Measurements from ENCODE around the gene IFT22.
A peak's percentile ranks its signal among the peaks of the same experiment; 100 is the strongest.
"Not testable (repeated sequence)": the region's sequence is repeated elsewhere in the genome, so short reads cannot be mapped to it uniquely, and the experiment has no call there.

Gene IFT22

GRCh38 chr7:101321491-101322401 is at the start of gene IFT22:
Gene IFT22 (minus strand): TSS chr7:101321812. CDS start chr7:101321709, 103 bp downstream.
- peak; percentile 31 to 91 (median 76) for DNase-seq

GRCh38 chr7:101370836-101371235 is 49.2 kb upstream of the IFT22 start:
- no peak for DNase-seq

DNA sequence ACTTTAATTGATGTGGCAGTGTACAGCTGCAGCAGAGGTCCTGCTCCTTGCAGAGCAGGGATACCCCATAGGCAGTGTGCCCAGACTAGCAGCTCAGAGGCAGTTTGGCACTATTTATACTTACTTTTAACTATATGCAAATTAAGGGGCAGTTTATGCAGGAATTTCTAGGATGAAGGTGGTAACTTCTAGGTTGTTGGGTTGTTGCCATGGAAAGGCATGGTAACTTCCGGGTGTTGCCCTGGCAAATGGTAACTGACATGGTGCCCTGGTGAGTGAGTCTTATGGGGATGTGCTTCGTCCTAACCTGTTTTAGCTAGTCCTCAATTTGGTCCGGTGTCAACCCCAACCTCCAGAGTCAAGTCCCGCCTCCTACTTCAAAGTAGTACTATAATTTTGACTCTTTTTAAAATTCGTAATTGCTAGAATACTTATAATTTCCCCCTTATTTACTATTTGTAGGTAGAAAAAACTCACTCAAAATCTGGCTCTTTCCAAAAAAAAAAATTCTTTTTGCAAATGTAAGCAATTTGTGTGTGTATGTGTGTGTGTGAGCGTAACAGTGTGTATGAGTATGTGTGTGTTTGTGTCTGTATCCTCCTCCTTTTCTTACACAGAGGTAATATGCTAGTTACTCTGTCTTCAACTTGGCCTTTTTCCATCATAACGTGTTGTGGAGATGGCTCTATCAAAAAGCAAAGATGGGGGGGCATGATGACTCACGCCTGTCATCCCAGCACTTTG is 47.0 kb upstream of the IFT22 start:
- no peak for DNase-seq

DNA sequence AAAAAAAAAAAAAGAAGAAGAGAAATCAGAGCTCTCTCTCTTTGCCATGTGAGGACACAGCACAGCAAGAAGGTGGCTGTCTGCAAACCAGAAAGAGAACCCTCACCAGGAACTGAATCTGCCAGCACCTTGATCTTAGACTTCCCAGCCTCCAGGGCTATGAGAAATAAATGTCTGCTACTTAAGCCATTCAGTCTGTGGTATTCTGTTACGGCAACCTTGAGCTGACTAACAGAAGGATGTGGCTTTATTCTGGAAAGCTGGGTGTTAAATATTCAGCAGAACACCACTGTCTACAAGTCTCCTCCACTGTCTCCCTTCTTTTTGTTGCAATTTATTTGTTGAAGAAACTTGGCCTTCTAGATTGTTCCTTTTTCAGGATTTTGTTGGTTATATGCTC is 46.1 kb upstream of the IFT22 start:
- no peak for DNase-seq

GRCh38 chr7:101365956-101366355 is 44.3 kb upstream of the IFT22 start:
- DNase-seq, result peak in 15 of 56 donors; percentile 1 to 56 (median 11)

- DNase-seq, result peak in 40 of 56 donors; percentile 1 to 69 (median 26)
Observed at GRCh38 chr7:101363734-101364374, 42.2 kb upstream of the IFT22 start.

DNA sequence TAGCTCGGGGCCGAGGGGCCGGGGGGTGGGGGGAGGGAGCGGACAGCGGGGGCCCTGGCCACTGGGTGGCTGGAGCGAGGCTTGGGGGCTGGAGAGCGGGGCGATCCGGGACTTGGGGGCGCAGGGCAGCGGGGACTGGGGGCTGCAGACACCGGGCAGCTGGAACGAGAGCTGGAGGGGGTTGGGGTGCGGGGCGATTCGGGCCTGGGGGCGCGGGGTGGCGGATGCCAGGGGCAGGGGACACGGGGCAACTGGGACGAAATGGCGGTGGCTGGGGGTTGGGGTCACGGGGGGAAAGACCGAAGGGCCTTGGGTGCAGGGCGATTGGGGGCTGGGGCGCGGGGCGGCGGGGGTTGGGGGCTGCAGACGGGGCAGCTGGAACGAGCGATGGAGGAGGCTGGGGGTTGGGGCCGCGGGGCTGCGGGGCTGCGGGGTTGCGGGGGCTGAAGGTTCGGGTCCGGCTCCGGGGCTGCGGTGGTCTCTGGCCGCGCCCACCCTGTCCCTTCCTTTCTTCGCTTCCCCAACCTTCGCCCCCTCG is 41.7 kb upstream of the IFT22 start:
- no peak for DNase-seq

DNA sequence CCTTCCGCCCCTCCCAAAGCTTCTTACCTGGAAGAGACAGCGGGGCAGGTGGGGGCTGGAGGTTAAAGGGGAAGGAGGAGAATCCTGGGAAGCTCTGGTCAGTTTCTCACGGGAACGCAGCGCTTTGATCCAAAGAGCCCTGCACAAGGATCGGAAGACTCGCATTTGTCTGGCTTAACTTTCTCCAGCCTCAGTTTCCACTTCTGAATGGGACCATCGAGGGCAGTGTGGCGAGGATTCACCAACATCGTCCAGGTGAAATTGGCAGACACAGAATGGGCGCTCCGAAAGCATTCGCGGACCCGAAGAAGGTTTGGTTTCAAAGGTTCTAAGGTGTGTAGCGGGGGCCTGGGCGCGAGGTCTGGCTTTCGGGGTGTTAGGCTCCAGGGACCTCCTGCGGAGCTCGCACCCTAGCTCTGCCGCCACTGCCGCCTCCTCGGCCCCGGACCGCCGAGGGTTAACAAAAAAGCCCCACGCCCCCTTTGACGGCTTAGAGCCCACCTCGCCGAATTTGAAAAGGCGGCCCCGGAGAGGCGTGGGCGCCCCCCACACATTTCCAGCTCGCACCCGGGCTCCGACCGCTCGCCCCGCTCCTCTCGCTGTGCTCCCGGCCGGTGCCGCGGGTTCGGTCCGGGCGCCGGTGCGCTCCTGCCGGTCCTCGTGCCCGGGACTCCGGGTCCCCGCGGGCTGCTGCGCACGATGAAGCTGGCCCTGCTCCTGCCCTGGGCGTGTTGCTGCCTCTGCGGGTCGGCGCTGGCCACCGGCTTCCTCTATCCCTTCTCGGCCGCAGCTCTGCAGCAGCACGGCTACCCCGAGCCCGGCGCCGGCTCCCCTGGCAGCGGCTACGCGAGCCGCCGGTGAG is 41.0 kb upstream of the IFT22 start, which contains the start of gene COL26A1:
TSS of gene COL26A1 (plus strand) at position 542 of the 862 bp plus-strand sequence. CDS start at position 700, 158 bp downstream.
- DNase-seq, result peak in 10 of 56 donors; percentile 2 to 36 (median 6)

DNA sequence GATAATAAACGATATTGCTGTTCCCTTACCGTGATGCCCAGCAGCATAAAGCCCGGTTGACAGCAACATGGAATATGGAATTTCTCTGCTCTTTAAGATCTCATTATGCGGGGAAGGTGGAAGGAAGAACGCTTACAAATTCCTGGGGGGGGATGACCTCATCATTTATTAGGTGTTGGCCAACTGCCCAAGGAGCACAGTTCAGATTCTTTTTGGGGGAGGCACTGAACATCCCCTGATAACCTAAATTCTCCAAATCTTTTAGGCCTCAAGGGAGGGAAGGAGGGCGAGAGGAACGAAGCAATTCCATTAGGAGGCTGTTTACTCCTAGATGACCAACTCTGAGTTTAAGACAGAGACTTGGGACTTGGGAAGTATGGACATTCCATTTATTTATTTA is 35.8 kb upstream of the IFT22 start:
- DNase-seq, result no peak

GRCh38 chr7:101352920-101353308 is 31.3 kb upstream of the IFT22 start:
- DNase-seq, result no peak

- not testable (repeated sequence) for DNase-seq
Observed at GRCh38 chr7:101349300-101349699, 27.7 kb upstream of the IFT22 start.

DNA sequence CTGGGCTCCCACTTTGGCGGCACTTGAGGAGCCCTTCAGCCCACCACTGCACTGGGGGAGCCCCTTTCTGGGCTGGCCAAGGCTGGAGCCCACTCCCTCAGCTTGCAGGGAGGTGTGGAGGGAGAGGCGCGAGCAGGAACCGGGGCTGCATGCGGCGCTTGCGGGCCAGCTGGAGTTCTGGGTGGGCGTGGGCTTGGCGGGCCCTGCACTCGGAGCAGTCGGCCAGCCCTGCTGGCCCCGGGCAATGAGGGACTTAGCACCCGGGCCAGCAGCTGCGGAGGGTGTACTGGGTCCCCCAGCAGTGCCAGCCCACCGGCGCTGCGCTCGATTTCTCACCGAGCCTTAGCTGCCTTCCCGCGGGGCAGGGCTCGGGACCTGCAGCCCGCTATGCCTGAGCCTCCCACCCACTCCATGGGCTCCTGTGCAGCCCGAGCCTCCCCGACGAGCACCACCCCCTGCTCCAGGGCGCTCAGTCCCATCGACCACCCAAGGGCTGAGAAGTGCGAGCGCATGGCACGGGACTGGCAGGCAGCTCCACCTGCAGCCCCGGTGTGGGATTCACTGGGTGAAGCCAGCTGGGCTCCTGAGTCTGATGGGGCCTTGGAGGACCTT is 26.9 kb upstream of the IFT22 start:
- DNase-seq, result not testable (repeated sequence)

GRCh38 chr7:101347477-101347876 is 25.9 kb upstream of the IFT22 start:
- no peak for DNase-seq

GRCh38 chr7:101342892-101343291 is 21.3 kb upstream of the IFT22 start:
- no peak for DNase-seq

GRCh38 chr7:101340379-101340778 is 18.8 kb upstream of the IFT22 start:
- DNase-seq, result no peak

- DNase-seq, result no peak
Observed at GRCh38 chr7:101333912-101334311, 12.3 kb upstream of the IFT22 start.

- no peak for DNase-seq
Observed at GRCh38 chr7:101332026-101332425, 10.4 kb upstream of the IFT22 start.

DNA sequence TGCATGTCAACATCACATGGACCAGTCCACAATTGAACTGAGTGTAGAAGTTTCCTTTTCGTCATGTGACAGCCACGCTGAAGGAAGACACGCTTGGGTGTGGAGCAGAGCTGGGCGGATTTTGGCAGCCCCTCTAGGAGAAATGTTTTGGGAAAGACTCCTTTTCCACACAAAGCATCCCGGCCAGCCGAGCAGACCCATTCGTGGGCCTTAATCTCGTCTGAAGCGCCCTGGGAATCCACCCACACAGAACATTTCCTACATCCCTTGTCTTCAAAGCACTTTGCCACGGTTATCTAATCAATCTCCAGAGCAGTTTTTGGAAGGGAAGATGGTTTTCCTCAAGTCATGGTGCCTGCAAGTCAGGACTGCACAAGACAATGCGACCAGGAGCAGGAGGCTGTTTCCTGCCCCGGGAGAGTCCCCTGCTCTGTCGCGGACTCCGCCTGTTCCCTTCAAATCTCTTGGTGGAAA is 8.4 kb upstream of the IFT22 start:
- no peak for DNase-seq

DNA sequence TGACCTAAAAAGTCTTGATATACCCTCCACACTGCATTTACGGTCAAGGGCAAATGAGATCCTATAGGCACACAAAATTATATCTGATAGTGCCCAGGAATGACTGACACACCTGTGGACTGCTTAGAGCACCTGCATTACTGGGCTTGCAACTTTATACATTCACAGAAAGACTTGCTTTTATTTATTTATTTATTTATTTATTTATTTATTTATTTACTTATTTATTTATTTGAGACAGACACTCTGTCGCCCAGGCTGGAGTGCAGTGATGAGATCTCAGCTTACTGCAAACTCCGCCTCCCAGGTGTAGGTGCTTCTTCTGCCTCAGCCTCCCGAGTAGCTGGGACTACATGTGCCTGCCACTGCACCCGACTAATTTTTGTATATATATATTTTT is 6.5 kb upstream of the IFT22 start:
- no peak for DNase-seq

GRCh38 chr7:101319401-101319800 is 2.2 kb downstream of the IFT22 start:
- no peak for DNase-seq
